K562 (cell line): ENCODE results near the gene IGF1R. TPM values are rescaled to one million over a fixed set of nuclear protein-coding genes. Genes with fewer than 3 reads are reported as not detected.

Source experiments
- BHLHE40 ChIP-seq: IDR thresholded peaks from 2 replicates; pipeline ENCODE4 v1.6.1; 2011; ENCODE audit warnings: low read length, improper control_type of control experiment
- RFX1 ChIP-seq: fragments of 450-650 bp; IDR thresholded peaks from 2 replicates; pipeline ENCODE4 v1.6.1; 2016; ENCODE audit warnings: mild to moderate bottlenecking, moderate library complexity
- ZNF324 ChIP-seq: fragments of 250-450 bp; sonication (Bioruptor Pico); IDR thresholded peaks from 2 replicates; pipeline ENCODE4 v1.4.0; 2020; ENCODE audit warnings: mild to moderate bottlenecking
- ZNF589 ChIP-seq: fragments of 200-800 bp; sonication (Bioruptor generic); IDR thresholded peaks from 2 replicates; pipeline ENCODE4 v1.6.1; 2016; ENCODE audit warnings: low read depth, missing genetic modification characterization, missing compliant biosample characterization
- polyA plus RNA-seq, 8 experiments: library from polyadenylated mRNA; depleted of rRNA in 4 of 8; stranded (reverse) in 5 of 8; unstranded in 3 of 8; fragments of >200 nt; fragmentation: Nextera tagmentation in 2 of 8; fragmentation: Illumina TruSeq in 1 of 8; extraction: Ambion mirVana in 2 of 8; extraction: Trizol in 1 of 8; gene quantifications; 2 replicates each; pipeline versions ENCODE4 v1.2.1 to v1.2.3, GENCODE V29; 2011 to 2014; ENCODE audit warnings: inconsistent platforms in 1 of 8, missing spikeins in 1 of 8
- total RNA-seq, 7 experiments: library from RNA; depleted of rRNA in 6 of 7; stranded (reverse); fragments of >200 nt in 6 of 7; fragmentation: Illumina TruSeq in 2 of 7; extraction: Trizol in 2 of 7; gene quantifications; 2 replicates each; pipeline versions ENCODE4 v1.2.1 to v1.2.3, GENCODE V29; 2011 to 2021; ENCODE audit warnings: low replicate concordance in 1 of 7
- TF ChIP-seq, protein P1 (sequence below): sonication (generic); formaldehyde crosslinking; IDR thresholded peaks from 2 replicates; pipeline ENCODE4 v1.8.0; 2022; ENCODE audit warnings: mild to moderate bottlenecking, missing genetic modification reagents
- TF ChIP-seq, protein P2 (sequence below): fragments of 250-450 bp; sonication (Bioruptor Pico); IDR thresholded peaks from 2 replicates; pipeline ENCODE4 v1.9.0; 2021; ENCODE audit warnings: mild to moderate bottlenecking
- TF ChIP-seq, protein P3 (sequence below): fragments of 200-400 bp; formaldehyde crosslinking; IDR thresholded peaks from 2 replicates; pipeline ENCODE4 v1.6.1; 2017; ENCODE audit warnings: mild to moderate bottlenecking, low read depth, low read length, moderate library complexity

Gene IGF1R
- total and polyA plus RNA-seq, 9 of the 15 experiments (the other 6 are each of a cell fraction or from before 2014, with no cell fraction given): 0.35 to 8.0 (median 1.6) TPM

DNA sequence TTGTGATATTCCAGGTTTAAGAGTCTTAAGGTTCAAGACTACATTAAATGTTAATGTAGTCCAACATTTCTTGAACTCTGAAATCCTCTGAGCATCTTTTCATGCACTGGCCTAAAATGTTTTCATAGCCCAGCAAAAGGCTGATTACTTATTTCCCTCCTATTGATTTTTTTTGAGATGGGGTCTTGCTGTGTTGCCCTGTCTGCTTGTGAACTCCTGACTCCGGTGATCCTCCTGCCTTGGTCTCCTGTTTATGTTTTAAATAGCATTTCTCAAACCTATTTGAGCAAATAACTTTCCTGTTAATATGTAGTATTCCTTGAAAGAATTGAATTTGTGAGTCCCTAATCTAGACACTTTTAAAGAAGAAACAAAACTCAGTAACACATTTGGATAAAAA lies 133.5 kb downstream of the IGF1R start (continued):
- TF ChIP-seq, protein P1, sequence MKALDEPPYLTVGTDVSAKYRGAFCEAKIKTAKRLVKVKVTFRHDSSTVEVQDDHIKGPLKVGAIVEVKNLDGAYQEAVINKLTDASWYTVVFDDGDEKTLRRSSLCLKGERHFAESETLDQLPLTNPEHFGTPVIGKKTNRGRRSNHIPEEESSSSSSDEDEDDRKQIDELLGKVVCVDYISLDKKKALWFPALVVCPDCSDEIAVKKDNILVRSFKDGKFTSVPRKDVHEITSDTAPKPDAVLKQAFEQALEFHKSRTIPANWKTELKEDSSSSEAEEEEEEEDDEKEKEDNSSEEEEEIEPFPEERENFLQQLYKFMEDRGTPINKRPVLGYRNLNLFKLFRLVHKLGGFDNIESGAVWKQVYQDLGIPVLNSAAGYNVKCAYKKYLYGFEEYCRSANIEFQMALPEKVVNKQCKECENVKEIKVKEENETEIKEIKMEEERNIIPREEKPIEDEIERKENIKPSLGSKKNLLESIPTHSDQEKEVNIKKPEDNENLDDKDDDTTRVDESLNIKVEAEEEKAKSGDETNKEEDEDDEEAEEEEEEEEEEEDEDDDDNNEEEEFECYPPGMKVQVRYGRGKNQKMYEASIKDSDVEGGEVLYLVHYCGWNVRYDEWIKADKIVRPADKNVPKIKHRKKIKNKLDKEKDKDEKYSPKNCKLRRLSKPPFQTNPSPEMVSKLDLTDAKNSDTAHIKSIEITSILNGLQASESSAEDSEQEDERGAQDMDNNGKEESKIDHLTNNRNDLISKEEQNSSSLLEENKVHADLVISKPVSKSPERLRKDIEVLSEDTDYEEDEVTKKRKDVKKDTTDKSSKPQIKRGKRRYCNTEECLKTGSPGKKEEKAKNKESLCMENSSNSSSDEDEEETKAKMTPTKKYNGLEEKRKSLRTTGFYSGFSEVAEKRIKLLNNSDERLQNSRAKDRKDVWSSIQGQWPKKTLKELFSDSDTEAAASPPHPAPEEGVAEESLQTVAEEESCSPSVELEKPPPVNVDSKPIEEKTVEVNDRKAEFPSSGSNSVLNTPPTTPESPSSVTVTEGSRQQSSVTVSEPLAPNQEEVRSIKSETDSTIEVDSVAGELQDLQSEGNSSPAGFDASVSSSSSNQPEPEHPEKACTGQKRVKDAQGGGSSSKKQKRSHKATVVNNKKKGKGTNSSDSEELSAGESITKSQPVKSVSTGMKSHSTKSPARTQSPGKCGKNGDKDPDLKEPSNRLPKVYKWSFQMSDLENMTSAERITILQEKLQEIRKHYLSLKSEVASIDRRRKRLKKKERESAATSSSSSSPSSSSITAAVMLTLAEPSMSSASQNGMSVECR: no peak
- TF ChIP-seq BHLHE40: no peak
- TF ChIP-seq, protein P2, sequence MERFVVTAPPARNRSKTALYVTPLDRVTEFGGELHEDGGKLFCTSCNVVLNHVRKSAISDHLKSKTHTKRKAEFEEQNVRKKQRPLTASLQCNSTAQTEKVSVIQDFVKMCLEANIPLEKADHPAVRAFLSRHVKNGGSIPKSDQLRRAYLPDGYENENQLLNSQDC (CRISPR knock-in tag): no peak
- TF ChIP-seq RFX1: no peak
- TF ChIP-seq, protein P3, sequence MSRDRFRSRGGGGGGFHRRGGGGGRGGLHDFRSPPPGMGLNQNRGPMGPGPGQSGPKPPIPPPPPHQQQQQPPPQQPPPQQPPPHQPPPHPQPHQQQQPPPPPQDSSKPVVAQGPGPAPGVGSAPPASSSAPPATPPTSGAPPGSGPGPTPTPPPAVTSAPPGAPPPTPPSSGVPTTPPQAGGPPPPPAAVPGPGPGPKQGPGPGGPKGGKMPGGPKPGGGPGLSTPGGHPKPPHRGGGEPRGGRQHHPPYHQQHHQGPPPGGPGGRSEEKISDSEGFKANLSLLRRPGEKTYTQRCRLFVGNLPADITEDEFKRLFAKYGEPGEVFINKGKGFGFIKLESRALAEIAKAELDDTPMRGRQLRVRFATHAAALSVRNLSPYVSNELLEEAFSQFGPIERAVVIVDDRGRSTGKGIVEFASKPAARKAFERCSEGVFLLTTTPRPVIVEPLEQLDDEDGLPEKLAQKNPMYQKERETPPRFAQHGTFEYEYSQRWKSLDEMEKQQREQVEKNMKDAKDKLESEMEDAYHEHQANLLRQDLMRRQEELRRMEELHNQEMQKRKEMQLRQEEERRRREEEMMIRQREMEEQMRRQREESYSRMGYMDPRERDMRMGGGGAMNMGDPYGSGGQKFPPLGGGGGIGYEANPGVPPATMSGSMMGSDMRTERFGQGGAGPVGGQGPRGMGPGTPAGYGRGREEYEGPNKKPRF: no peak
- no peak for TF ChIP-seq ZNF589 (CRISPR knock-in tag)
- TF ChIP-seq ZNF324 (CRISPR knock-in tag): no peak
